Measurements from ENCODE around the gene ANKRD2. TPM values are rescaled to one million over a fixed set of nuclear protein-coding genes. Genes with fewer than 3 reads are reported as not detected.

The ANKRD2 gene
- total and polyA plus RNA-seq, 2 donors from 2014 or later: 3.6 to 10.0 TPM

GRCh38 chr10:97547962-97548361, 24.6 kb upstream of the ANKRD2 start:
- Histone ChIP-seq H3K36me3 (ENCODE audit: control insufficient read depth in 2 of 3, insufficient read depth in 3 of 3, low read length in 3 of 3) (no peaks in the 10 kb centered on the region), H3K4me1 (ENCODE audit: control insufficient read depth in 2 of 3, insufficient read depth in 2 of 3, low read depth in 1 of 3, low read length in 3 of 3) (peaks cover 0 to 18% (median 8%) of the 10 kb centered on the region in 3 donors), H3K27ac (ENCODE audit: low read depth in 2 of 2, low read length in 2 of 2) (no peak overlapping the region), H3K9ac (ENCODE audit: low read length in 3 of 3) (no peak overlapping the region), H3K27me3 (ENCODE audit: control insufficient read depth, insufficient read depth, low read length) (no peaks in the 10 kb centered on the region), H3K9me3 (ENCODE audit: control insufficient read depth in 2 of 3, insufficient read depth in 1 of 3, low read length in 3 of 3) (no peaks in the 10 kb centered on the region), H3K4me3 (ENCODE audit: low read length in 3 of 3) (no peak overlapping the region)
- FAIRE-seq (no peak), DNase-seq (peak in 1 of 5 donors; percentile 27)
- intact Hi-C loops (cut with DNase I): no loop called here
- TF ChIP-seq, protein P1, sequence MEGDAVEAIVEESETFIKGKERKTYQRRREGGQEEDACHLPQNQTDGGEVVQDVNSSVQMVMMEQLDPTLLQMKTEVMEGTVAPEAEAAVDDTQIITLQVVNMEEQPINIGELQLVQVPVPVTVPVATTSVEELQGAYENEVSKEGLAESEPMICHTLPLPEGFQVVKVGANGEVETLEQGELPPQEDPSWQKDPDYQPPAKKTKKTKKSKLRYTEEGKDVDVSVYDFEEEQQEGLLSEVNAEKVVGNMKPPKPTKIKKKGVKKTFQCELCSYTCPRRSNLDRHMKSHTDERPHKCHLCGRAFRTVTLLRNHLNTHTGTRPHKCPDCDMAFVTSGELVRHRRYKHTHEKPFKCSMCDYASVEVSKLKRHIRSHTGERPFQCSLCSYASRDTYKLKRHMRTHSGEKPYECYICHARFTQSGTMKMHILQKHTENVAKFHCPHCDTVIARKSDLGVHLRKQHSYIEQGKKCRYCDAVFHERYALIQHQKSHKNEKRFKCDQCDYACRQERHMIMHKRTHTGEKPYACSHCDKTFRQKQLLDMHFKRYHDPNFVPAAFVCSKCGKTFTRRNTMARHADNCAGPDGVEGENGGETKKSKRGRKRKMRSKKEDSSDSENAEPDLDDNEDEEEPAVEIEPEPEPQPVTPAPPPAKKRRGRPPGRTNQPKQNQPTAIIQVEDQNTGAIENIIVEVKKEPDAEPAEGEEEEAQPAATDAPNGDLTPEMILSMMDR (IDR thresholded peaks at IDR 0.05; ENCODE audit: borderline replicate concordance, extremely low read depth, insufficient read depth): no peak

GRCh38 chr10:97548828-97549455, 23.6 kb upstream of the ANKRD2 start:
- Histone ChIP-seq H3K27ac (ENCODE audit: low read depth in 2 of 2, low read length in 2 of 2) (no peak overlapping the region), H3K27me3 (ENCODE audit: control insufficient read depth, insufficient read depth, low read length) (no peaks in the 10 kb centered on the region), H3K9me3 (ENCODE audit: control insufficient read depth in 2 of 3, insufficient read depth in 1 of 3, low read length in 3 of 3) (no peaks in the 10 kb centered on the region), H3K4me3 (ENCODE audit: low read length in 3 of 3) (no peak overlapping the region), H3K36me3 (ENCODE audit: control insufficient read depth in 2 of 3, insufficient read depth in 3 of 3, low read length in 3 of 3) (no peaks in the 10 kb centered on the region), H3K4me1 (ENCODE audit: control insufficient read depth in 2 of 3, insufficient read depth in 2 of 3, low read depth in 1 of 3, low read length in 3 of 3) (peaks cover 0 to 23% (median 7%) of the 10 kb centered on the region in 3 donors), H3K9ac (ENCODE audit: low read length in 3 of 3) (no peak overlapping the region)
- no peak for DNase-seq
- TF ChIP-seq, protein P1 (IDR thresholded peaks at IDR 0.05; ENCODE audit: borderline replicate concordance, extremely low read depth, insufficient read depth): no peak
- FAIRE-seq: no peak
- intact Hi-C loops (cut with DNase I): no loop called here

- H3K27ac ChIP-seq (ENCODE audit: low read depth in 2 of 2, low read length in 2 of 2): no peak overlapping the region
- intact Hi-C loops (cut with DNase I): no loop called here
- no peaks in the 10 kb centered on the region for H3K9me3 ChIP-seq (ENCODE audit: control insufficient read depth in 2 of 3, insufficient read depth in 1 of 3, low read length in 3 of 3)
- H3K4me1 ChIP-seq (ENCODE audit: control insufficient read depth in 2 of 3, insufficient read depth in 2 of 3, low read depth in 1 of 3, low read length in 3 of 3): peaks cover 0 to 23% (median 7%) of the 10 kb centered on the region in 3 donors
- TF ChIP-seq, protein P1 (IDR thresholded peaks at IDR 0.05; ENCODE audit: borderline replicate concordance, extremely low read depth, insufficient read depth): no peak
- H3K9ac ChIP-seq (ENCODE audit: low read length in 3 of 3): no peak overlapping the region
- DNase-seq (peak in 3 of 5 donors; percentile 61 to 75 (median 67)), FAIRE-seq (no peak)
- H3K36me3 ChIP-seq (ENCODE audit: control insufficient read depth in 2 of 3, insufficient read depth in 3 of 3, low read length in 3 of 3): no peaks in the 10 kb centered on the region
- no peak overlapping the region for H3K4me3 ChIP-seq (ENCODE audit: low read length in 3 of 3)
- no peaks in the 10 kb centered on the region for H3K27me3 ChIP-seq (ENCODE audit: control insufficient read depth, insufficient read depth, low read length)
These were observed 22.8 kb upstream of the ANKRD2 start for GRCh38 chr10:97549587-97550322.

Measured in kidney (tissue), 14 donors.